ENCODE data around the gene COL13A1. TPM values are rescaled to one million over a fixed set of nuclear protein-coding genes. Genes with fewer than 3 reads are reported as not detected.

Gene COL13A1
- total RNA-seq, 1 experiment from 2014 or later = 3.6 TPM

DNA sequence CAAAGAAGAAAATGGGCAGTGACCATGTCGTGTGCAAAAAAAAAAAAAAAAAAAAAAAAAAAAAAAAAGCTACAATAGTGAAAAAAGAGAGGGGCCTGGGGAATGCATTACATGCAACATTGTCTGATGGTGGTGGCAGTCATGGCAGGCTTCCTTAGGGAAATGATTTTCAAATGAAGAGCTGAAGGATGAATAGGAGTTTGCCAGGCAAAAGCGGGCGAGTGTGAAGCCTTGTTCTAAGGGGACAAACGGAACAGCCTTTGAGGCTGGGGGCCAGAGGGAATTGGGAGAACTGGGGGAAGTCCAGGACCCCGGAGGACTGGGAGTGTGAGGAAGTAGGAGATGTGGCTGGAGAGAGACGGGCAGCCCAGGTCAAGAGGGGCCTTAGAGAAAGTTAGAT lies 3.1 kb downstream of the COL13A1 start:
- no CpG with 5 or more reads among the region's 6 CpGs for WGBS (ENCODE audit: extremely low coverage, insufficient read length, low lambda C conversion rate)
- Mint-ChIP-seq H3K9me3 (no peaks in the 10 kb centered on the region; a peak in 1 of 5 replicates), H3K36me3 (ENCODE audit: insufficient read depth in 1 of 3, low read depth in 3 of 3) (no peaks in the 10 kb centered on the region), H3K4me3 (peak overlapping the region in 1 of 2 experiments; percentile 1; a peak in 2 of 5 replicates), H3K4me1 (peaks cover 41 to 53% of the 10 kb centered on the region in 2 experiments), H3K27ac (no peak overlapping the region; a peak in 1 of 7 replicates), H3K27me3 (ENCODE audit: low read depth) (peaks cover 61% of the 10 kb centered on the region)
- H3K79me1 ChIP-seq (ENCODE audit: insufficient read depth, low read depth, low read length, poor library complexity, severe bottlenecking) = no peaks in the 10 kb centered on the region
- H3K27ac ChIP-seq (ENCODE audit: insufficient read length, low read depth, low read length) = no peak overlapping the region
- no peak overlapping the region for H2BK15ac ChIP-seq (ENCODE audit: low read depth, low read length)
- H3K9me3 ChIP-seq (ENCODE audit: control insufficient read depth, low read depth, low read length) = no peaks in the 10 kb centered on the region
- no peak overlapping the region for H3T11ph ChIP-seq (ENCODE audit: low read length)
- no peak overlapping the region for H4K5ac ChIP-seq (ENCODE audit: insufficient read length, low read depth, low read length)
- no peak overlapping the region for H2BK20ac ChIP-seq (ENCODE audit: low read depth, low read length, poor library complexity, severe bottlenecking)
- H3K4me2 ChIP-seq (ENCODE audit: insufficient read depth, insufficient read length, low read length) = no peak overlapping the region
- no peak overlapping the region for H2BK5ac ChIP-seq (ENCODE audit: insufficient read length, low read length)
- TF ChIP-seq, protein P1, sequence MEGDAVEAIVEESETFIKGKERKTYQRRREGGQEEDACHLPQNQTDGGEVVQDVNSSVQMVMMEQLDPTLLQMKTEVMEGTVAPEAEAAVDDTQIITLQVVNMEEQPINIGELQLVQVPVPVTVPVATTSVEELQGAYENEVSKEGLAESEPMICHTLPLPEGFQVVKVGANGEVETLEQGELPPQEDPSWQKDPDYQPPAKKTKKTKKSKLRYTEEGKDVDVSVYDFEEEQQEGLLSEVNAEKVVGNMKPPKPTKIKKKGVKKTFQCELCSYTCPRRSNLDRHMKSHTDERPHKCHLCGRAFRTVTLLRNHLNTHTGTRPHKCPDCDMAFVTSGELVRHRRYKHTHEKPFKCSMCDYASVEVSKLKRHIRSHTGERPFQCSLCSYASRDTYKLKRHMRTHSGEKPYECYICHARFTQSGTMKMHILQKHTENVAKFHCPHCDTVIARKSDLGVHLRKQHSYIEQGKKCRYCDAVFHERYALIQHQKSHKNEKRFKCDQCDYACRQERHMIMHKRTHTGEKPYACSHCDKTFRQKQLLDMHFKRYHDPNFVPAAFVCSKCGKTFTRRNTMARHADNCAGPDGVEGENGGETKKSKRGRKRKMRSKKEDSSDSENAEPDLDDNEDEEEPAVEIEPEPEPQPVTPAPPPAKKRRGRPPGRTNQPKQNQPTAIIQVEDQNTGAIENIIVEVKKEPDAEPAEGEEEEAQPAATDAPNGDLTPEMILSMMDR (conservative IDR thresholded peaks at IDR 0.05) = no peak
- no peak overlapping the region for H4K8ac ChIP-seq (replicated peaks; ENCODE audit: insufficient read length, low read depth, low read length)
- no peaks in the 10 kb centered on the region for H3K79me2 ChIP-seq (ENCODE audit: insufficient read depth, low read length)
- no peak overlapping the region for H3K18ac ChIP-seq (ENCODE audit: insufficient read length, low read depth, low read length)
- H2BK12ac ChIP-seq (ENCODE audit: insufficient read length, low read depth, low read length) = no peak overlapping the region
- no peak overlapping the region for H3K56ac ChIP-seq (ENCODE audit: insufficient read length, low read depth, low read length)
- no peaks in the 10 kb centered on the region for H4K20me1 ChIP-seq (ENCODE audit: control insufficient read depth, insufficient read depth, insufficient read length)
- H3K4me1 ChIP-seq (ENCODE audit: insufficient read depth, low read length) = peaks cover 5% of the 10 kb centered on the region; the same call in 1 of the 2 replicates
- no peak overlapping the region for H3K23ac ChIP-seq (ENCODE audit: insufficient read length, low read depth, low read length)
- peaks cover 21% of the 10 kb centered on the region for H3K23me2 ChIP-seq (ENCODE audit: insufficient read length, low read depth, low read length, poor library complexity, severe bottlenecking)
- H3K27me3 ChIP-seq (ENCODE audit: insufficient read depth, low read length) = peaks cover 8% of the 10 kb centered on the region; the same call in 1 of the 2 replicates
- H2BK120ac ChIP-seq (ENCODE audit: low read depth, low read length, poor library complexity, severe bottlenecking) = no peak overlapping the region
- DNase-seq = no peak
- no peak overlapping the region for H3K14ac ChIP-seq (ENCODE audit: insufficient read depth, low read length)
- no peak overlapping the region for H2AK5ac ChIP-seq (ENCODE audit: insufficient read length, low read length)
- no peak overlapping the region for H3K4ac ChIP-seq (ENCODE audit: low read depth, low read length)
- no peak overlapping the region for H2AFZ ChIP-seq (ENCODE audit: low read length)
- H3K9ac ChIP-seq (ENCODE audit: extremely low read depth, insufficient read length, low read length) = no peak overlapping the region
- no peak overlapping the region for H4K91ac ChIP-seq (ENCODE audit: insufficient read length, low read depth, low read length)

All from H9 (cell line).